Activated B cell treated with CpG ODN at 0.5 μM for 24 hours (primary cell): ENCODE data around the gene CNTNAP2. TPM values are rescaled to one million over a fixed set of nuclear protein-coding genes. Genes with fewer than 3 reads are reported as not detected.

Experiments
- ATAC-seq: fragments of 200-7000 bp; cut with Tn5 transposase; one replicate; pipeline ENCODE4 v1.10.0; 2021; ENCODE audit warnings: low read depth, mild to moderate bottlenecking, moderate library complexity
- CTCF ChIA-PET: fragments of 350-600 bp; sonication (Branson Sonifier 250); formaldehyde crosslinking; loops from one replicate; lab custom pipeline; 2021; ENCODE audit warnings: antibody characterized with exemption; lab: Charles Lee
- POLR2A ChIA-PET: fragments of 350-600 bp; sonication (Branson Sonifier 250); formaldehyde crosslinking; loops from one replicate; lab custom pipeline; 2021; ENCODE audit warnings: antibody characterized with exemption; lab: Charles Lee
- DNase-seq: peaks from one replicate; pipeline ENCODE4 v3.0.0; 2022
- H3K27ac Mint-ChIP-seq: one replicate; pipeline ENCODE4 v1.8.0; 2020; ENCODE audit warnings: mixed read lengths
- H3K27me3 Mint-ChIP-seq: one replicate; pipeline ENCODE4 v1.8.0; 2021; ENCODE audit warnings: mixed read lengths
- H3K36me3 Mint-ChIP-seq: one replicate; pipeline ENCODE4 v1.8.0; 2021; ENCODE audit warnings: low read depth, mixed read lengths
- H3K4me1 Mint-ChIP-seq: one replicate; pipeline ENCODE4 v1.8.0; 2021; ENCODE audit warnings: mixed read lengths
- H3K4me3 Mint-ChIP-seq: one replicate; pipeline ENCODE4 v1.8.0; 2020; ENCODE audit warnings: mild to moderate bottlenecking, mixed read lengths
- H3K9me3 Mint-ChIP-seq: one replicate; pipeline ENCODE4 v1.8.0; 2020; ENCODE audit warnings: mixed read lengths
- intact Hi-C: fragments of 100-400 bp; cut with micrococcal nuclease; formaldehyde crosslinking; loops from one replicate; pipeline ENCODE4 v1.15.1; 2024
- total RNA-seq: library from RNA; stranded (reverse); gene quantifications from 2 replicates; pipeline ENCODE4 v1.2.3, GENCODE V29; 2022
- TF ChIP-seq, protein P1 (sequence below): fragments of 200-600 bp; IDR thresholded peaks from one replicate; pipeline ENCODE4 v1.8.0; 2022; ENCODE audit warnings: antibody characterized with exemption, mild to moderate bottlenecking

CNTNAP2 gene
- total RNA-seq, 1 donor from 2014 or later = 0.84 TPM

DNA sequence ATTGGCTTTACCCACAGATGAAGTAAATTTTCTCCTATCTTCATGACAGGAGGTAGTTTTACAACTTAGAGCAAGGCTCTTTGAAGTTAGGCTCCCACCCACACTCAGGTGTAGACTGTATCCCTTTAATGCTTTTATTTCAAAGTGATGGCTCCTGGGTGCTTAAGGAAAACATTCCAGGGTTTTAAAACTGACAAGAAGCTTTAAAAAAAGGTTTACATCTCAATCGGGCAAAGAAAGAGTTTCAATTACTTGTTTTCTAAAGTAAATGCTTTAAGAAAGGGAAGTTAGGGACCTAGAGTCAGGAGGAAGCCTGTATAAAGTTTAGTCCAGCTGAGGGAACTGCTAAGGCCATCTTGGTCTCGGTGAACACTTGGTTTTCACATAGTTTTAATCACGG is 1320.1 kb downstream of the CNTNAP2 start:
- Mint-ChIP-seq H3K4me1 (no peaks in the 10 kb centered on the region), H3K9me3 (peaks cover 19% of the 10 kb centered on the region), H3K27ac (no peak overlapping the region), H3K27me3 (no peaks in the 10 kb centered on the region), H3K36me3 (no peaks in the 10 kb centered on the region), H3K4me3 (no peak overlapping the region)
- CTCF ChIA-PET = no interaction called here
- TF ChIP-seq, protein P1, sequence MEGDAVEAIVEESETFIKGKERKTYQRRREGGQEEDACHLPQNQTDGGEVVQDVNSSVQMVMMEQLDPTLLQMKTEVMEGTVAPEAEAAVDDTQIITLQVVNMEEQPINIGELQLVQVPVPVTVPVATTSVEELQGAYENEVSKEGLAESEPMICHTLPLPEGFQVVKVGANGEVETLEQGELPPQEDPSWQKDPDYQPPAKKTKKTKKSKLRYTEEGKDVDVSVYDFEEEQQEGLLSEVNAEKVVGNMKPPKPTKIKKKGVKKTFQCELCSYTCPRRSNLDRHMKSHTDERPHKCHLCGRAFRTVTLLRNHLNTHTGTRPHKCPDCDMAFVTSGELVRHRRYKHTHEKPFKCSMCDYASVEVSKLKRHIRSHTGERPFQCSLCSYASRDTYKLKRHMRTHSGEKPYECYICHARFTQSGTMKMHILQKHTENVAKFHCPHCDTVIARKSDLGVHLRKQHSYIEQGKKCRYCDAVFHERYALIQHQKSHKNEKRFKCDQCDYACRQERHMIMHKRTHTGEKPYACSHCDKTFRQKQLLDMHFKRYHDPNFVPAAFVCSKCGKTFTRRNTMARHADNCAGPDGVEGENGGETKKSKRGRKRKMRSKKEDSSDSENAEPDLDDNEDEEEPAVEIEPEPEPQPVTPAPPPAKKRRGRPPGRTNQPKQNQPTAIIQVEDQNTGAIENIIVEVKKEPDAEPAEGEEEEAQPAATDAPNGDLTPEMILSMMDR = no peak
- ATAC-seq (no peak), DNase-seq (no peak)
- intact Hi-C loops = no loop called here
- POLR2A ChIA-PET = no interaction called here

DNA sequence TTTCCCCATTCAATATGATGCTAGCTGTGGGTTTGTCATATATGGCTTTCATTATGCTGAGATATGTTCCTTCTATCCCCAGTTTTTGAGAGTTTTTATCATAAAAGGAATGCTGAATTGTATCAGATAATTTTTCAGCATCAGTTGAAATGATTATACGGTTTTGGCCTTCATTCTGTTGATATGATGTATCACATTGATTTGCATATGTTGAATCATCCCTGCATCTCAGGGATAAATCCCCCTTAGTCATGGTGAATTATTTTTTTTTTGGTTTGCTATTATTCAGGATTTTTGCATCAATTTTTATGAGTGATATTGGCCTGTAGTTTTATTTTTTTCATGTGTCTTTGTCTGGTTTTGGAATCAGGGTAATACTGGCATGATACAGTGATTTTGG is 1321.6 kb downstream of the CNTNAP2 start:
- DNase-seq = no peak
- TF ChIP-seq, protein P1 = no peak
- POLR2A ChIA-PET = no interaction called here
- H3K9me3 Mint-ChIP-seq = peaks cover 25% of the 10 kb centered on the region
- H3K36me3 Mint-ChIP-seq = no peaks in the 10 kb centered on the region
- intact Hi-C loops = no loop called here
- no peak overlapping the region for H3K4me3 Mint-ChIP-seq
- ATAC-seq = no peak
- CTCF ChIA-PET = no interaction called here
- H3K27ac Mint-ChIP-seq = no peak overlapping the region
- no peaks in the 10 kb centered on the region for H3K27me3 Mint-ChIP-seq
- no peaks in the 10 kb centered on the region for H3K4me1 Mint-ChIP-seq

DNA sequence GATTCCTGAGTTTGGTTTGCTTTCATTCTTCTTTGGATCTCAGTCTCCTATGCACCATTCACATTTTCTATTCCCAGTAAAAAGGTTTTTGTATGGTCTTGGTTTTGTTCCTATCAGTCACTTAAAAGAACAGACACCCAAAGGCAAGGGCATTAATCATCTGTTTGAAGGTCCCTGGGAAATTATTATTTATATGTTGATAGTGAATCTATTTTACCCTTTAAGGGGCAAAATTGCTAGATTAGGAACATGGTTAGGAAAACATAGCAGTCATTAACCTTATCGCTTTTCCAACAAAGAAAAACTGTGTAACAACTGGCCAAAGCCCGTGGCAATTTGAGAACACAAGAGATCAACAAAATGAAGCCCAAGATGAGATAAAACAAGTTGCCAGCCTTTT is 1327.3 kb downstream of the CNTNAP2 start:
- H3K9me3 Mint-ChIP-seq = peaks cover 26% of the 10 kb centered on the region
- no peaks in the 10 kb centered on the region for H3K4me1 Mint-ChIP-seq
- H3K27ac Mint-ChIP-seq = no peak overlapping the region
- no peaks in the 10 kb centered on the region for H3K36me3 Mint-ChIP-seq
- TF ChIP-seq, protein P1 = no peak
- no peaks in the 10 kb centered on the region for H3K27me3 Mint-ChIP-seq
- ChIA-PET CTCF (no interaction called here), POLR2A (no interaction called here)
- DNase-seq (no peak), ATAC-seq (no peak)
- H3K4me3 Mint-ChIP-seq = no peak overlapping the region
- intact Hi-C loops = no loop called here

DNA sequence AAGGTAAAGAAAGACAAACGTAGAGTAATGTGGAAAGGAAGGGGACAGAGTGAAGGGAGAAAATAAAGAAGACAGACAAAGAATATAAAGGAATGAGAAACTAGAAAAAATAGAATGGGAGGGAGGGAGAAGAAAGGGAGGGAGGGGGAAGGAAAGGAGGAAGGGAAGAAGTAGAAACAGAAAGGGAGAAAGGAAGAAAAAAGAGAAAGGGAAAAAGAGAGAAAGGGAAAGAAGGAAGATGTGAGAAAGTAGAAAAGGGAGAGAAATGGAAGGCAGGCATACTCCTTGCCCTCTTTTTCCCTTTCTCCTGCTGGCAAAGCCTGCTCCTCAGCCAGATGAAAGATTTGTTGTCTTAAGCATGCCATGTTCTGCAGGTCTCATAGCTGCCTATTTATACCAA is 1336.2 kb downstream of the CNTNAP2 start:
- POLR2A ChIA-PET = no interaction called here

DNA sequence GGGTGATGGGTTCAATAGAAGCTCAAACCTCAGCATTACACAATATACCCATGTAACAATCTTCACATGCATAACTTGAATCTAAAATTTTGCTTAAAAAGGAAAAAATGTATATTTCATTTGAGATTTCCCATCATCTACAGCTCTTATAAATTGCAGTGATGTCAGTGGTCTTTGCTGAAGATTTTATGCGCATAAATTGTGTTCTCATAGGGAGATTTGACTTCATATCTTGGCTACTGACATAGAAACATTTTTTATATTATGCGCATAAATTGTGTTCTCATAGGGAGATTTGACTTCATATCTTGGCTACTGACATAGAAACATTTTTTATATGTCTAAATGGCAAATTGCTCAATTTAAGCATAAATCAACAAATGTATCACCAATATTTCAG is 1348.6 kb downstream of the CNTNAP2 start:
- no peaks in the 10 kb centered on the region for H3K4me1 Mint-ChIP-seq
- peaks cover 8% of the 10 kb centered on the region for H3K9me3 Mint-ChIP-seq
- intact Hi-C loops = no loop called here
- no peaks in the 10 kb centered on the region for H3K27me3 Mint-ChIP-seq
- H3K36me3 Mint-ChIP-seq = no peaks in the 10 kb centered on the region
- no peak for DNase-seq
- H3K27ac Mint-ChIP-seq = no peak overlapping the region
- CTCF ChIA-PET = no interaction called here
- POLR2A ChIA-PET = no interaction called here
- TF ChIP-seq, protein P1 = no peak
- ATAC-seq = no peak
- no peak overlapping the region for H3K4me3 Mint-ChIP-seq

More for the DNA sequence above, 1336.2 kb downstream of the CNTNAP2 start:
- intact Hi-C loops = no loop called here
- Mint-ChIP-seq H3K27ac (no peak overlapping the region), H3K9me3 (peaks cover 3% of the 10 kb centered on the region), H3K27me3 (no peaks in the 10 kb centered on the region), H3K36me3 (no peaks in the 10 kb centered on the region), H3K4me3 (no peak overlapping the region), H3K4me1 (no peaks in the 10 kb centered on the region)
- ATAC-seq = no peak
- TF ChIP-seq, protein P1 = no peak
- DNase-seq = no peak
- CTCF ChIA-PET = no interaction called here
